RWPE1 (cell line): ENCODE measurements around the gene GDPGP1.
A peak's percentile ranks its signal among the peaks of the same experiment; 100 is the strongest.
"Not testable (repeated sequence)": the region's sequence is repeated elsewhere in the genome, so short reads cannot be mapped to it uniquely, and the experiment has no call there.

Source experiments
- CTCF ChIA-PET: fragments of 350-600 bp; sonication (Branson Sonifier 250); formaldehyde crosslinking; extraction: SDS; loops from one replicate; lab custom pipeline; 2021; lab: Yijun Ruan, JAX
- POLR2A ChIA-PET: fragments of 400-600 bp; formaldehyde crosslinking; extraction: SDS; loops from one replicate; lab custom pipeline; 2020; ENCODE audit warnings: antibody characterized with exemption; ENCODE audit not compliant: low non-redundant PET; lab: Yijun Ruan, JAX
- DNase-seq: peaks from one replicate; pipeline ENCODE4 v3.0.0; 2012; ENCODE audit warnings: low spot score
- H3K27ac ChIP-seq: fragments of 450-650 bp; 2 replicates; pipeline ENCODE4 v1.5.1; 2017
- TF ChIP-seq, protein P1 (sequence below): fragments of 450-650 bp; conservative IDR thresholded peaks from 2 replicates; pipeline ENCODE4 v1.5.1; 2017; ENCODE audit warnings: low read depth, mild to moderate bottlenecking

GDPGP1 gene

DNA sequence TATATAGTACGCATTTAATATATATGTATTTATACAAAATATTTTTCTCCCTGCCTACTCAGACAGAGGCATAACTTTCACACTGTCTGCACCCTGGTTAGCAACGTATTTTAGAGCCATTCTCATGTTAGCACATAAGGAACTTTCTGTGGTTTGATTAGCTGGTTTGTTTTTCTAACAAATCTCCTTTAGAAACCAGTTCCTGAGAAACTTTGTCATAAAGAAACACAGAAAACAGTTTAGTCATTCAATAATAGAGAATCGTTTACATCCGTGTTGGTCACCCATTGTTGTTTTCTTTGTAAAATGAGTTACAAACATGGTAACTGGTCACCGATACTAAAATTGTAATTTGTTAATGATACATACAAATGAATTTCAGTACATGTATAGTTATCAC, 25.5 kb downstream of the GDPGP1 start:
- TF ChIP-seq, protein P1, sequence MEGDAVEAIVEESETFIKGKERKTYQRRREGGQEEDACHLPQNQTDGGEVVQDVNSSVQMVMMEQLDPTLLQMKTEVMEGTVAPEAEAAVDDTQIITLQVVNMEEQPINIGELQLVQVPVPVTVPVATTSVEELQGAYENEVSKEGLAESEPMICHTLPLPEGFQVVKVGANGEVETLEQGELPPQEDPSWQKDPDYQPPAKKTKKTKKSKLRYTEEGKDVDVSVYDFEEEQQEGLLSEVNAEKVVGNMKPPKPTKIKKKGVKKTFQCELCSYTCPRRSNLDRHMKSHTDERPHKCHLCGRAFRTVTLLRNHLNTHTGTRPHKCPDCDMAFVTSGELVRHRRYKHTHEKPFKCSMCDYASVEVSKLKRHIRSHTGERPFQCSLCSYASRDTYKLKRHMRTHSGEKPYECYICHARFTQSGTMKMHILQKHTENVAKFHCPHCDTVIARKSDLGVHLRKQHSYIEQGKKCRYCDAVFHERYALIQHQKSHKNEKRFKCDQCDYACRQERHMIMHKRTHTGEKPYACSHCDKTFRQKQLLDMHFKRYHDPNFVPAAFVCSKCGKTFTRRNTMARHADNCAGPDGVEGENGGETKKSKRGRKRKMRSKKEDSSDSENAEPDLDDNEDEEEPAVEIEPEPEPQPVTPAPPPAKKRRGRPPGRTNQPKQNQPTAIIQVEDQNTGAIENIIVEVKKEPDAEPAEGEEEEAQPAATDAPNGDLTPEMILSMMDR = no peak
- H3K27ac ChIP-seq = no peak overlapping the region
- no peak for DNase-seq
- ChIA-PET POLR2A (no interaction called here), CTCF (no interaction called here)

DNA sequence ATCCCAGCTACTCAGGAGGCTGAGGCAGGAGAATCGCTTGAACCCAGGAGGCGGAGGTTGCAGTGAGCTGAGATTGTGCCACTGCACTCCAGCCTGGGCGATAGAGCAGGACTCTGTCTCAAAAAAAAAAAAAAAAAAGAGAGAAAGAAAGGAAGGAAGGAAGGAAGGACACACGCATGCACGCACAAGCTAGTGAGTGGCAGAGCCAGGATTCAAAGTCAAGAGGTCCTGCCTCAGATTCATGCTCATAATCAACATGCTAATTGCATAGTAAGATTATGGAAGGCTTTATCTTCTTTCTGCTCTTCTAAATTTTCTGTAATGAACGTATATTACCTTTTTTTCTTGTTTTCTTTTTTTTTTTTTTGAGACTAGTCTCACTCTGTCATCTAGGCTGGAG, 26.7 kb downstream of the GDPGP1 start:
- DNase-seq, CTCF ChIA-PET, H3K27ac ChIP-seq: not testable (repeated sequence)
- POLR2A ChIA-PET = interaction anchor here (2.0 kb wide), 1 partner anchor 27 kb away, joined by 7 read pairs; the partner anchor contains the start of genes CIB1 and GDPGP1

DNA sequence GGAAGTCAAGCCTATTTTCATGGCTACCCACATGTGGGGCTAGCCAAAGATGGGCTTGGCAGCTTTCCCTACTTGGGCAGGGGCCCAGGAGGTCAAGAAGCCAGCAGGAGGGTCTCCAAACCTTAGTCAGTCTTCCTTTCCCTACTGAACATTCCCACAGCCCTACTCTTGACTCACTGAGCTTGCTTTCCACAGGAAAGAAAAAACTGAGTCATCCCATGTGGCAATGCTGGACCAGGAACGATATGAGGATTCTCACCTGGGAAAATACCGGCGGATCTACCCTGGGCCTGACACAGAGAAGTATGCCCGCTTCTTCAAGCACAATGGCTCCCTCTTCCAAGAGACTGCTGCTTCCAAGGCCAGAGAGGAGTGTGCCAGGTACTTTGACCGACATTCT, 27.8 kb downstream of the GDPGP1 start:
- TF ChIP-seq, protein P1 = no peak
- CTCF ChIA-PET = interaction anchor here (0.6 to 0.8 kb wide), 4 partner anchors 10 to 439 kb away, joined by 3 to 6 read pairs (median 6); no protein-coding TSS in a partner anchor
- POLR2A ChIA-PET = interaction anchor here (1.6 to 2.0 kb wide), 2 partner anchors 10 to 28 kb away, joined by 4 to 7 read pairs; partner anchors contain the start of genes CIB1 and GDPGP1
- peak; percentile 81 for DNase-seq
- peak overlapping the region; percentile 72 for H3K27ac ChIP-seq

DNA sequence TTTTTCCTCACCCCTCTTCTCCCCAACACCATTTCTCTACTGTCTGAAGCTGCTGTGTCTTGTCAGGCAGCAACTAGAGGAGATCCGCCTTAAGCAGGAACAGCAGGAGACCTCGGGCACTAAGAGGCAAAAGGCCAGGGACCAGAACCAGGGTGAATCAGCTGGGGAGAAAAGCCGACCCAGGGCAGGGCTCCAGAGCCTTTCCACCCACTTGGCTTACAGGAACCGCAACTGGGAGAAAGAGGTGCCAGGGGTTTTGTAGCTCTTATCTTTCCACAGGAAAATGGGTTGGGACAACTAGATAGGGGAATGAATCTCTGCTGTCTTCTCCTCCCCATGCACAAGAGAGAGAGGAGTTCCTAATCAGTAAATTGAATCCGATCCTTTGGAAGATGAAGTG, 28.4 kb downstream of the GDPGP1 start:
- CTCF ChIA-PET = interaction anchor here (0.7 to 0.8 kb wide), 2 partner anchors 41 to 119 kb away, joined by 3 to 5 read pairs; no protein-coding TSS in a partner anchor
- DNase-seq = no peak
- H3K27ac ChIP-seq = peak overlapping the region; percentile 72
- POLR2A ChIA-PET = interaction anchor here (1.6 to 2.0 kb wide), 2 partner anchors 10 to 28 kb away, joined by 4 to 7 read pairs; partner anchors contain the start of genes CIB1 and GDPGP1
- TF ChIP-seq, protein P1 = no peak

DNA sequence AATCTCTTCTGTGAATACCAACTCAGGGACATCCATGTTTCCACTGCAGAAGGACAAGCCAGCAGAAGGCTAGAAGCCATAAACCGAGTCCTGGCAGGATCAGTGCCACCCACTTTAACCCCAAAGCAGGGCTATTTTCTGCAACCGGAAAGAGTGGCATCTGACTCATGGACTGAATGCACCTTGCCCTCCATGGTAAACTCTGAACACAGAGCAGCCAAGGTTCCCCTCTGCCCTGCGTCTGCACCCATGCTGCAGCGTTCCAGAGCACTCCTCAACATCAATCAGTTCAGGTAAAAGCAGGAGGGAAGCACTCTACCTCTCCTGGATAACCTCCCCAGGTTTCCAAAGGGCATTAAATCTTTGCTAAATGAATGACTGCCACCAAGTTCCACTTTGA, 30.7 kb downstream of the GDPGP1 start:
- peak overlapping the region; percentile 95 for H3K27ac ChIP-seq
- TF ChIP-seq, protein P1 = no peak
- ChIA-PET POLR2A (no interaction called here), CTCF (no interaction called here)
- peak; percentile 36 for DNase-seq

DNA sequence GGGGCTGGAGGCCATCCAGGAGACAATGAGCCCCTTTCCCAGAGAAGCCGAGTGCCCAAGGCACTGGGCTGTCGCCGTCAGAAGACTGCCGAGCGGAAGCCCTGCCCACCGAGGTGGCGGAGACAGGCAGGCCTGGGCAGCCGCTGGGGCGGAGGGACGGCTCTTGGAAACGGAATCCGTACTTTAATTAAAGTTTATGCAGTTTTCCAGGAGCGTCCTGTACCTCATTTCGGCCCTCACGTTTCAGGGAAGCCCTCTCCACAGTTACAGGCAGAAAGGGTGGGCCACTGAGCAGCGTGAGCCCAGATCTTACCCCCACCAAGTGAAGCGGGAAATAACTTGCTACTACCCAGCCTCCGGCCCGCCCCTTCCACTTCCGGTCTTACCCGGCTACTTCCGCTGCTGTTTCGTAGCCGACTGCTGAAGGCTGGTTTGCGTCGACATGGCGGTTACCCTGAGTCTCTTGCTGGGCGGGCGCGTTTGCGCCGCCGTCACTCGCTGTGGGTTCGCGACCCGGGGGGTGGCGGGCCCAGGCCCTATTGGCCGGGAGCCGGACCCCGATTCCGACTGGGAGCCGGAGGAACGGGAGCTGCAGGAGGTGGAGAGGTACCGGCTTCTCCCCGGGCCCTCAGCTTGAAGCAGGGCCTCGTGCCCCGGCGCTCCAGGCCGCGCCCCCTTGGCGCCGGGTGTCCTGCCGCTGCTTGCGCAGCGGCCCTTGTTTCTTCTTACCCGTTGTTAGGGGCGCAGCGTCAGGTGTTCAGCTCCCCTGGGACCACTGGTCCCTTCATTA, 31.5 kb downstream of the GDPGP1 start, which contains the start of gene NGRN:
NGRN (plus strand) TSS at position 402 of the 790 bp plus-strand sequence; CDS start at position 443, 41 bp downstream.
- ChIA-PET POLR2A (interaction anchor here (0.6 kb wide), 1 partner anchor 26 kb away, joined by 3 read pairs; no protein-coding TSS in a partner anchor), CTCF (no interaction called here)
- TF ChIP-seq, protein P1 = no peak
- peak within 1 kb of the TSS; percentile 95 for H3K27ac ChIP-seq
- DNase-seq = peak; percentile 89
